NCI-H187 (cell line): ENCODE results near the gene BEST1.

Experiments used
- DNase-seq, 2 experiments: peaks; one replicate each; lab custom pipeline; 2025; lab: John Stamatoyannopoulos, UW

BEST1 gene

DNA sequence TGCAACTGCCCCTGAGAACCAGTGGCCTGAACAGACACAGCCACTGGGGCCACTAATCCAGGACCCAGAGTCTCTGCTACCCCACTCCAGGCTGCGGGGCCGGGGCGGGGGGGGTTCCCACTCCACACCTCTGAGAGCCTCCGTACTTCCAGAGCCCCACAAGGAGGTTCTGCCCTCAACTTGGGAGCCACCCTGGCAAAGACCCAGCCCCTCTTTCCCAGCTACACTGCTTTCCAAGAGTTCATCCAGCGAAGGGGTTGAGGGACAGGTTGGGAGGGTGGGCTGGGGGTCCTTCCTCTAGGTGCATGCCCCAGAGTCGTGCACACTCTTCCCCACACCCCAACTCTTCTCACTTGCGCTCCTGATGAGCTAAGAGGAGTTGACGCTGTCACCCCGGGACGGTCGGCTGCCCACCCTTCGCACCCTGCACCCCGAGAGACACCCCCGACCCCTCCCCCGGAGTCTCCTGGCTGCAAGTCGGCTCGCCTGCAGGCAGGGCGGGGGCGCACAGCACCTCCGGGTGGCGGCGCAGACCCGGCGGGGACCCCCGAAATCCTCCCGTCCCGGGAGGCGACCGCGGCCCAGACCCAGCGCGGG, 33.3 kb upstream of the BEST1 start:
- DNase-seq = no peak

DNA sequence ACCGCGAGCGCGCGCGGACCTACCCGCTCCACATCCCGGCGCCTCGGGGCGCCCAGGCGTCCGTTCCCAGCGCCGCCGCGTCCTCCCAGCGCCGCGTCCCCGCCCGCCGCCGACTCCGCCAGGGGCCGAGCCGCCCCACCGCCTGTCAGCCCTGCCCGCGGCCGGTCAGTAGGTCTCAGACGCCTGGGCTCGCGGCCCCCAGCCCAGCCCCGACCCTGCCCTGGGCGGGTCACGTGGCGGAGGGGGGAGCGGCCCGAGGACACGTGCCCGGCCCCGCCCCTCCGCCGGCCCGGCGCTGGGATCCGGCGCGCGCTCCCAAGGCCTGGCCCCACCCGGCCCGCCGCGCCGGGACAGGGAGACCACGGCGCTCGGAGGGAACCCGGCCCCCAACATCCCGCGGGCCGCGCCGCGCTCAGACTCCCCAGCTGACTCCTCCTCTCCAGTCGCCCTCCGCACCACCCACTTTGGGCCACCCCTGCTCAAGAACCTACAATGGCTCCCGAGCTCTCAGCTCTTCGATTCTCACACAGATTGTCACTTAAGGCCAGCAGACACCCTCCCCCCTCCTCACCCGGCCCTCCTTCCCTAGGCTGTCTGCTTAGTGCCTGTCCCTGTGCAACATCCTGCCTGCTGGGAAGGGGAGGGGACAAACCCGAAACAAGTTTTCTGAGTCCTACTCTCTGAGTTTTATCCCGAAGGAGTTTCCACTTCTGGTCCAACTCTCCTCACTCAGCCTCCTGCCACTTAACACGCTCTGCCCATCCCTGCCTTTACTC, 32.6 kb upstream of the BEST1 start, which contains the start of gene RAB3IL1:
Gene RAB3IL1 (minus strand): TSS at position 233 of the 776 bp plus-strand sequence. CDS start 199 bp downstream, at position 34.
- no peak for DNase-seq

DNA sequence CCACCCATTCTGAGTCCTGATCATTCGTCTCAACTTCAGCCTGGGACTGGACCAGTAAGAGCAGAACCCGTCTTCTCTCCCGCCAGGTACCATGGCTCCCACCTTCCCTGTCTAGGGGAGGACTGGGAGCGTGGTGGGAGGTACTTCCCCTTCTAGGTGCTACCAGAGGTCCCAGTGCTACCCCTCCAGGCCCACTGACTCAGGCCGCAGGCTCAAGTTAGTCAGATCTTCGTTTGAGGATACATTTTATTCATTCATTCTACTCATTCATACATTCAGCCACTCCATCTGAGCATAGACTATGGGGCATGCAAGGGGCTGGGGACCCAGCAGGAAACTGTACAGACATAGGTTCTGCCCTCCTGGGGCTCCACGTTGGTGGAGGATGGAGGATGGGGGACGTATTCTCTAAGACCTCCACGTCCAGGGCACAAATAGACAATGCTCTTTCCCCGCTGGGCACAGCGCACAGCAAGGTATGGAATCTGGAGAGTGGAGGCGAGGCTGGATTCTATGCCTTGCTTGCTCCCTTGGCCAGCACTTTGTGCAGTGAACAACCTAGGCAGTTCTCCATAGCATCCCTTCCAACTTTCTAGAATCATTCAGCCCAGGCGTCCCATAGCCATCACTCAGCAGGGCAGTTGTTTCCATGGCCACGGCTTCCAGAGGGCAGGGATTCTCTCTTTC, 31.8 kb upstream of the BEST1 start:
- no peak for DNase-seq

DNA sequence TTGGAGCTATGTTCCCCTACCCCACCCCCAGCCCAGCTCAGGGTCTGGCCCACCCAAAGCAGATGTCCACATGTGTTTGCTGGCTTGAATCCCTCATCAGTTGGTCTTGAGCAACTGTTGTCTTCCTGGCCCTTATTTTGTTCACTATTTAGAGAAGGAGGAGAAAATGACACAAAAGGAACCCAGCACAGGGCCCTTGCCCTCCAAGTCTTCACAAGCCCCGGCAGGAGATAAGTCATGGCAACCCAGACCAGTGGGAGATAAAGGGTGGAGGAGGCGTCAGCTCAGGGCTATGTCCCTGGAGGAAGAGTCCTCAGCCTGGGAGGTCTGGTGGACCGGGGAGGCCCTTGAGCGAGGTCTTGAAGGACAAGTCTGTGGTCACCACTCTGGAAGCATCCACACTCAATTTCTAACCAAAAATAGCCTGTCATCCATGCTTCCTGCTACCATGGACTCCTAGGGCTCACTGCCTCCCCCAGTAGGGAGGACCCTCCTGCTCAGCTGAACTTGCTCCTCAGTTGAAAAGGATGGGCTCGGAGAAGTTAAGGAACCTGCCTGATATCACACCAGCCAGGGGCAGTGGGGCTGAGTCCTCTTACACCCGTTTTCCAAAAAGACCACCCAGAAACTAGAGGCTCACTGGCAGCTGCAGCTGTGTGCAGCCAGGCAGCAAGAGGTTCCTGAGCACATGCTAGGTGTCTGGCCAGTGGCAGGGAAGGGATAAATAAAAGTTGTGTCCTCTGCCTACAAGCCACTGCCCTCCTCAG, 31.0 kb upstream of the BEST1 start:
- DNase-seq = no peak

DNA sequence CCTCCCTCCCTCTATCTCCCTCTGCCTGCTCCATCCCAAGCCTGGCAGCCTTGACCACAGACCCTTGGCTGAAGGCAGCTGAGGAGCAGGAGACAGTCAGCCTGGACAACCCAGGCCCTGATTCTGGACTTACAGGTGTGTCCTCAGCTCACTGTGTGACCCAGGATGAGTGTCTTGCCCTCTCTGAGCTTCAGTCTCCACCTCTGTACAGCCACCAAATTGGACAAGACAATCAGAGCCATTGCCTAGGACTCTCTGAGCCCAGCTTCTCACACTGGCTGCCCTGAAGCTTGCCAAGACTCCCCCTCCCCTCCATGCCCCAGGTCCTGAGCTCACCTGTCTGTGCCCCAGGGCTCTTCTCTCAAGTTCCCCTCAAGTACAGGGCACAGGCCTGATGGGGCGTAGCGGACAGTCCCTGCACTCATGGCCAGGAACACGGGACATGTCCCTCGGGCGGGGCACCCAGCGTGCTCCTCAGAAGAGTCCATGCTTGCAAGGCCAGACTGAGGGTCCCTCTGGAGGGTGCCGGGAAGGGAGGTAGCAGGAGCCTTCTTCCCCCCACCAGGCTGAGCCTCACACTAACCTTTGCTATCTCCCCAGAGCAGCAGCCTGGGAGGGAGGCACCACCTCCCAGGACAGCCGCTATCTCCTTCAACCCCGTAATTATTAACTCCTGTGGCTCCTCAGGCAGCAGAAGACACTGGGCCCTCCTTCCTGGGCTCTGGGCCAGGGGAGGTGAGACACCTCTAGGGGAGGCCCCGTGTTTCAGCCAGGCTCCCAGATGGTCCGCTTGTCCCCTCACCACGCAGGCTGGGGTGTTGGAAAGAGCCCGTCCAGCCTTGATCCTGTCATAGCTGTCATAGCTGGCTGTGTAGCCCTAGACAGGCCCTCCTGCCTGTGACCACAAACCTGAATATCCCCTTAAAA, 30.2 kb upstream of the BEST1 start:
- DNase-seq = no peak

DNA sequence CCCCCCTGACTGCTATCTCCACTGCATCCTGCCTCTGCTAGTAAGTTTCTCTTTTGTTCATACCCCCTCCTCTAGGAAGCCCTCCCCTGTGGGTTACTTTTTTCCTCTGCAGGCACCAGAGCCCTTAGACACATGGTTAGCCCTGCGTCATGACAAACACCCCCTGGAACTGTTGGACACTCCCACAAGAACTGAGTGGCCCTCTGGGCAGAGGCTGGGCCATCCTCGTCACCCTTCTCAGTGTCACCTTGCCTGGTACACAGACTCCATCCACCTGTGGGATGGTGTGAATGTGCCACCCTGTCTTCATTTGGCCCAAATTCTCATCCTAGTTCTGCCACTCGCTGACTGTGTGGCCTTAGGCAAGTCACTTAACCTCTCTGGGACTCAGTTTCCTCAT, 28.7 kb upstream of the BEST1 start:
- no peak for DNase-seq

DNA sequence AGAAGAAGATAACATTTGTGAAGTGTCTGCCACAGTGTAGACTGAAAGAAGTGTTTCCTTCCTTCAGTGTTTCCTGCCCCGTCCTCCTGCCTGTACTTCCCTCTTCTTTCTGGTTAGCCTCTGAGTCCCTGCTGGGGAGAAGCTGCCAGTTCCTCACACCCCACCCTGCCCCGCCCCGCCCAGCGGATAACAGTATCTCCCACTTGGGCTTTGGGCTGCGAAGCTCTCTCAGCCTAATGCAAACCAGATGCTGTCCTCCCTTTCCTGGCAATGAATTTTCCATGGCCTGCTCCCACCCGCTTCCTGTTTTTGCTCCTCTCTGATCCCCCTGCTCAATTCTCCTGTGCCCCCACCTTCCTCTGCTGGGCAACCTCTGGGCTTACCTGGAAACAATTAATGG, 27.6 kb upstream of the BEST1 start:
- no peak for DNase-seq

DNA sequence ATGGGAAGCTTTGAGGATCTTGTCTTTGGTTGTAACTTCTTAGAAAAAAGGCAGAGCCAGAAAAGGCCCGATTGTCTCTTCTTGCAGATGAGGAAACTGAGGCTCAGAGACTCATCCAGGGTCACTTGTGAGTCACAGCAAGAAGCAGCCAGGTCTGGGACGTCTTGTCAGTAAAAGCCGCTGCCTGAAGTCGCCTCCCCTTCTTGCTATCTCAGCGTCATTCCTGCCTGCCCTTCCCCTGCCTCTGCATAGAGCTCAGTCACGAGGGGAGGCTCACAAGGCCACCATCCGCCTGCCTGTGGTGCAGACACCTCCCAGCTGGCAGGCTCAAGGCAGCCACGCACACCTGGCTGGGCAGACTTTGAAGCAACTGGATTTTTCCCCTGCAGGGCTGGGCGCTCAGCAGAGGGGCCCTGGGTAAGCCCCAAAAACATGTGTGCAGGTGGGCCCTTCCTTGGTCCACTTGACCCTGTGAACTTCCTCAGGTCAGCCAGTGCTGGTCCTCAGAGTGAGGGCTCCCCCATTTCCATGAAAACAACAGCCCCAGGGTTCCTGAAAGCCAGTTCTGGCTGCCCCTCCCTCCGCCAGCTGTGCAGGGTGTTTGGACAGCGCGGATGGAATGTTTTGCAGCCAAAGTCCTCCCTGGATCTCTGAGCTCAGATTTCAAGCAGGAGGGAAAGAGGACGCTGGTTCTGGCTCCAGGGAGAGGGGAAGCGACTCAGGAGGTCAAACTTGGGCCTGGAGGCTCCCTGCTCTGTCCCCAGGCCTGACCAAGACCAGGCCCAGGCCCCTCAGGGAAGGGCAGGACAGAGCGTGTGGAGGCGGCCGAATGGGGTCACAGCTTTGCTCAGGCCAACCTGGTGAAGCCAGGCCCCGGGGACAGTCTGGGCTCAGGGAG, 26.7 kb upstream of the BEST1 start:
- no peak for DNase-seq

DNA sequence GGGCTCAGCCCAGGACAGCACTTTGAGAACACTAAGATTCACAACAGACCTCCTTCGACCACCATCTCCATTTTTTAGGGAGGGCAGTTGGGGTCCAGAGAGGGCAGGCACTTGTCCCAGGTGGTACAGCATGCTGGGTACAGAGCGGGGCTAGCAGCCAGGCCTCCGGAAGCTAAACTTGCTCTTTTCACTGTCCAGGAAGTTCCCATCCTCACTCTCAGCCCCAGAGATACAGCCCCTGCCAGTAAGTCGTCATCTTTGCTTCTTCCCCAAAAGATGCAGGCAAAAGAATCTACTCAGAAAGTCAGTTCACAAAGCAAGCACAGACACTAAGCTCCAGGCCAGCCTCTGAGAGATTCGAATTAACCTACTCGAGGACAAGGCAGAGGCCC, 26.1 kb upstream of the BEST1 start:
- DNase-seq = no peak

DNA sequence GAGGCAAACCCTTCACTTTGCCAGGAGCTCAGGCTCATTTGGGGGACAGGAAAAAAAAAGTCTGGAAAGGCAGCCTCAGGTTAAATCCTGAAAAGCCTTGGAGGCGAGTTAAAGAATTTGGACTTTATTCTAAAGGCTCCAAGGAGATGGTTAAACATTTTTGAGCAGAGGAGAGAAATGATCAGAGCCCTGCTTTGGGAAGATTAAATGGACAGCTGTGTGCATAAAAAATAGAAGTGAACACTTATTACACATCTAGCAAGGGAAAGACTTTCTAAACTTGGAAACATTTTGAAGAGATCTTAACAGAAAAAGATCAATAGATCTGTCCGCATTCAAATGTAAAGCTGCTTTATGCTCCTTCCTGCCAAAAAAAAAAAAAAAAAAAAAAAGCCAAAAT, 24.4 kb upstream of the BEST1 start:
- no peak for DNase-seq

DNA sequence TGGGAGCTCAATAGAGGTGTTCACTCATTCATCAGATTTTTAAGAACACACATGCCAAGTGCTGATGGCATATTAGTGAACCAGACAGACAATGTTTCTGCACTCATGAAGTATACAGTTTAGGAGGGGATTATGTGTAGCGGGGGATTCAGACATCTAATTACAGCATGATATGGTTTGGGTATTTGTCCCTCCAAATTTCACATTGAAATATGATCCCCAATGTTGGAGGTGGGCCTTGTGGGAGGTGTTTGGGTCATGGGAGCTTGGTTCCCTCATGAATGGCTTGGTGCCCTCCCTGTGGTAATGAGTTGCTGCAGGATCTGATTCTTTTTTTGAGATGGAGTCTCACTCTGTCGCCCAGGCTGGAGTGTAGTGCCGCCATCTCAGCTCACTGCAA, 23.9 kb upstream of the BEST1 start:
- DNase-seq = no peak

DNA sequence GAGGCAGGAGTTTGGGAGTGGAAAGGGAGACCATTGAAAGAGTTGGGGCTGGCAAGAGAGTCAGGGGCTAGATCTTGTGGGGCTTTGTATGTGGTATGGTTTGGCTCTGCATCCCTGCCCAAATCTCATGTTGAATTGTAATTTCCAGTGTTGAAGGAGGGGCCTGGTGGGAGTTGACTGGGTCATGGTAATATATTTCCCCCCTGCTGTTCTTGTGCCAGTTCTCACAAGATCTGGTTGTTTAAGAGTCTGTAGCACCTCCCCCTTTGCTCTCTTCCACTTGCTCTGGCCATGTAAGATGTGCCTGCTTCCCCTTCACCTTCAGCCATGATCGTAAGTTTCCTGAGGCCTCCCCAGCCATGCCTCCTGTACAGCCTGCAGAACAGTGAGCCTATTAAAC, 22.6 kb upstream of the BEST1 start:
- DNase-seq = no peak

DNA sequence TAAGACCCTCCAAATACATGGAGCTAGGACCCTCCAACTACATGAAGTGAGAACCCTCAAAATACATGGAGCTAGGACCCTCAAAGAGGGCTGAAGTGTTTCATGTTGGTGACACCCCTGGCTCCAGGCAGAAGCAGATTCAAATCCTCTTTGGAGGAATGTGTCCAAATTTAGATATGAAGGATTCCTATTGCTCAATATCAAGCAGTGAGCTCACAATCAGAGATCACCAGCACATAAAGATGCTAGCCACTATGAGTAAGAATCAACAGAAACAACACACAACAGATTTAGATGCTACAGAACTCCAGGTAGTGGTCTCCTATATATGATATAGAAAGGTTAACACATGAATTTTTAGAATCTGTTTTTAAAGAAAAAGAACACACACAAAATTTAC, 21.5 kb upstream of the BEST1 start:
- DNase-seq = no peak

DNA sequence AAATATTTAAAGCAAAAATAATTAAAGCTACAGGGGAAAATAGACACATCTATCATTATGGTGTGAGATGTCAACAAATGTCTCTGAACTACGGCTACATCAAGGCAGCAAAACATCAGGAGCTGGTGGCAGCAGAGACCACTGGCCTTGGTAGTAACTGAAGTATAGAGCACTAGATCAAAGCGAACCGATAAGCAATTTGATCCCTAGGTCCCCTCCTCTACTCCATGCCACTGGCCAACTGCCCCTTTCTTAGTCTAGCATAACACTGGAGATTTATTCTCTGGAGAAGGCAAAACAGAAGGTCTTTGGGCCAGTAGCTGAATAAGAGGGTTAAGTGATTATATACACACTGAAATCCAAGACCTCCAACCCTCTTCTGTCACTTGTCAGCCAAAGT, 19.2 kb upstream of the BEST1 start:
- no peak for DNase-seq

DNA sequence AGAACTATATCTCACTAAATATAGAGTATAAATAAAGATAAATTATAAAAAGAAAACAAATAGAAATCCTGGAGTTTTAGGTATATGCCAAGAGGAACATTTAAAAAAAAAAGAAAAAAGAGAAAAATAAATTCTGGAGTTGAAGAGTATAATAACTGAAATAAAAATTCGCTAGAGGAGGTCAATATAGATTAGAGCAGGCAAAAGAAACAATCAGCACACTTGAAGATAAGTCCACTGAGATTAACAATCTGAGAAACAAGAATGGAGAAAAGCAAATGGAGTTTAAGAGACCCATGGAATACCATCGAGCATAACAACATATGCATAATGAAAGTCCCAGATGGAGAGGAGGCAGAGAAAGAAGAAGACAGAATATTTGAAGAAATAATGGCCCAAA, 14.3 kb upstream of the BEST1 start:
- no peak for DNase-seq

DNA sequence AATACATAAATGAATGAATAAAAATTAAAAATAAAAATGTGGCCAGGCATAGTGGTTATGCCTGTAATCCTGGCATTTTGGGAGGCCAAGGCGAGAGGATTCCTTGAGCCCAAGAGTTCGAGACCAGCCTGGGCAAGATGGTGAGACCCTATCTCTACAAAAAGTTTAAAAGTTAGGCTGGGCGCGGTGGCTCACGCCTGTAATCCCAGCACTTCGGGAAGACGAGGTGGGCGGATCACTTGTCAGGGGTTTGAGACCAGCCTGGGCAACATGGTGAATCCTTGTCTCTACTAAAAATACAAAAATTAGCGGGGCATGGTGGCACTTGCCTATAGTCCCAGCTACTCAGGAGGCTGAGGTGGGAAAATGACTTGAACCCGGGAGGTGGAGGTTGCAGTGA, 9.7 kb upstream of the BEST1 start:
- no peak for DNase-seq

DNA sequence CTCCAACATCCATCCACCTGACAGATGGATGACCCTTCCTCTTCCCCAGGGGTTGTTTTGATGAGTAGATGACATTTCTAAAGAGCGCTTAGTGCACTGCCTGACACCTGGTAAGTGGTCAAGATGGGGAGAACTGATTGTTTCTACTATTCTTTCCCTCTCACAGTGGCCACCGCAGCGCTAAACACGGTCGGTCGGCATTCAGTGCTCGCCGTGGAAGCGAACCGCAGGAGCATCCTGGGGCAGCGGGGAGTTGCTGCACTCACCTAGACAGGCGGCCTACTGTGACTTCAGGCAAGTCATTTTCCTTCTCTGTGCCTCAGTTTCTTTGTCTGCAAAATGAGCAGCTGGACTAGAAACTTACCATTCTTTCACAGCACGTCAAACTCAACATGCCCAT, 5.0 kb upstream of the BEST1 start:
- DNase-seq = no peak

DNA sequence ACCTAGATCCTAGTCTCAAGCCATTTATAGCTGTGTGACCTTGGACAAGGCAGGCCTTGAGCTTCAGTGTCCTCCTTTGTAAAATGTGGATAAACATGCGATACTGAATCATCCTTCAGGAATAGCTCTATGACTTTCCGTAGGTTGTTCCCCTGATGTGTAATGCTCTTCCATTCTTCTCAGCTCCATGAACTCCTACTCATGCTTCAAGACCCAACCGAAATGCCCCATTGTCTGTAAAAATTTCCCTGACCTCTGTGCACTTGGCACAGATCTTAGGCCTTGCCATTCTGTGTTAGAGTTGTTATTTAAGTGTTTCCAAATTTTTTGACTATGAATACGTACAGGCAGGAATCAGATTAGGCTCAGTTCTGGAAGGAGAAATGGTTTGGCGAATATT, 3.3 kb upstream of the BEST1 start:
- DNase-seq = no peak

DNA sequence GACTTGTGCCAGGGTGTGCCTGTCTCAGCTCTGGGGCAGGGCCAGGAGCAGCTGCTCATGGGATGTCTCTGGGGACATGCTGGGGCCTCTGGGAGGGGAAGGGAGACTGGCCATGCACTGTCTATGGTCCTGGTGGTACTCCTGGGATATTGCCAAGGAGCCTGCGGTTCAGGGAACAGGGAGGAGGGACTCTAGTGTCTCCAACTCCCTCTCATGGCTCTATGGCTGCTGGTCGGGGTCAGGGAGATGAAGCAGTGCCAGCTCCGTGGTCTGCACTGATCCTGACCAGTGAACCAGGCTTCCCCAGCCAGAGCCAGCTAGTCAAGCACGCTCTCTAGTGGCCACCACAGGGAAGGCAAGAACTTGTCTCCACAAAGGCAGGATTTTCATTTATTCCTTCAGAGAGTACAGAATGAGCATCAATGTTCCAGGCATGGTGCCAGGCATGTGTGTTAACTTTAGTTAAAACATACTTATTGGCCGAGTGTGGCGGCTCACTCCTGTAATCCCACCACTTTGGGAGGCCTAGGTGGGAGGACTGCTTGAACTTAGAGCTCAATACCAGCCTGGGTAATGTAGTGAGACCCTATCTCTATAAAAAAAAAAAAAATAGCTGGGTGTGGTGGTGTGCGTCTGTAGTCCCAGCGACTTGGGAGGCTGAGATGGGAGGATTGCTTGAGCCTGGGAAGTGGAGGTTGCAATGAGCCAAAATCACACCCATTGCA, 2.5 kb upstream of the BEST1 start:
- peak; percentile 35 to 59 for DNase-seq

DNA sequence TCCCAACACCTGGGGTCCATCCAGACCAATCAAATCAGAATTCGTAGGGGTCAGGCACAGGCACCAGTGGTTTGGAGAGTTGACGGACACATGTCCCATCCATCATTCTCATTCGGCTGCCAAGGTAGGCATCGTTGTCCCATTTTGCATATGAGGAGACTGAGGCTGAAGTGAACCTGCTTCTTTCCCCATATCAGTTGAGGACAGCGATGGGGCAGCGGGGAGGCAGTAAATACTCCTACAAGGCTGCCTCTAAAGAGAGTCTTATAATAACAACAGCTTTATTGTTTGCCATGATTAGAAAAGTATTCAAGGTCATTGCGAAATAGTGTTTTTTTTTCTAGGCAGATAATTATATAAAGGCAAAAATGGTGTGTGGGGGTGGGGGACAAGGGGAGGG, 1.6 kb upstream of the BEST1 start:
- no peak for DNase-seq
